ENCODE measurements around the gene TMEM207.

DNA sequence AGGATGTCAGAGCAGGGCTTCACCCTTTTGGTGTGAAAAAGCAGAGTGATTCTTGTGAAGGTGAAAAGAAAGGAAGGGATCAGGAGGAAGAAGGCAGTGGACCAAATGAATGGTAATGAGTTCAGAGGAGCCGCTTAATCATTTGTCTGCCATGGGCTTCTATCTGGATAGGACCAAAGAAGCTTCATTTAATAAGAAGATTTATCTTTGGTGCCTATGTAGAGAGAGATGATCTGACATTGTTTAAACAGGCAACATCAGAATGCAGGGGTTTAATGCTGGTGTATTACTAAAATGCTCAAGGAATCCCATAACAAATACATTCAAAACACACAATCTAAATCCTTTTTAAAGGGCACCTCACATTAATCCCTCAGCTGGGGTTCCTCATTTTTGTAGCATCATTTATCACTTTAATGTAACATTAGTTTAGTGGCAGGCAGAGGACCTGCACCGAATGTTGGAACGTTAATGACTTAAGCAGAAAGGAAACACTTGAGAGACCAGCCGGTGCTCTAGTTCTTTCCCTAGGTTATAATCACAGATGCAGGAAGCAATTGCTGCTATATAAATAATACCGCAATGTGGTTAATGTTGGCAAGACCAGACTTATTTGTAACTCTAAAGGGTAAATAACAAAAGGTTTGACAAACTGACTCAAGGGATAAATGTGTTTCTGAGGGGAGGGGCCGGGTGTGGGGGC, 36.3 kb upstream of the TMEM207 start:
- TF ChIP-seq CTCF (IDR thresholded peaks at IDR 0.05) (no peak), POLR2A (IDR thresholded peaks at IDR 0.05) (no peak)

All from lower leg skin (tissue), 3 donors.